T-helper 9 cell (primary cell): ENCODE measurements around the gene CYP2U1.

ENCODE experiments used
- DNase-seq: peaks from one replicate; pipeline ENCODE4 v3.0.0-alpha.2; 2020

Gene CYP2U1

DNA sequence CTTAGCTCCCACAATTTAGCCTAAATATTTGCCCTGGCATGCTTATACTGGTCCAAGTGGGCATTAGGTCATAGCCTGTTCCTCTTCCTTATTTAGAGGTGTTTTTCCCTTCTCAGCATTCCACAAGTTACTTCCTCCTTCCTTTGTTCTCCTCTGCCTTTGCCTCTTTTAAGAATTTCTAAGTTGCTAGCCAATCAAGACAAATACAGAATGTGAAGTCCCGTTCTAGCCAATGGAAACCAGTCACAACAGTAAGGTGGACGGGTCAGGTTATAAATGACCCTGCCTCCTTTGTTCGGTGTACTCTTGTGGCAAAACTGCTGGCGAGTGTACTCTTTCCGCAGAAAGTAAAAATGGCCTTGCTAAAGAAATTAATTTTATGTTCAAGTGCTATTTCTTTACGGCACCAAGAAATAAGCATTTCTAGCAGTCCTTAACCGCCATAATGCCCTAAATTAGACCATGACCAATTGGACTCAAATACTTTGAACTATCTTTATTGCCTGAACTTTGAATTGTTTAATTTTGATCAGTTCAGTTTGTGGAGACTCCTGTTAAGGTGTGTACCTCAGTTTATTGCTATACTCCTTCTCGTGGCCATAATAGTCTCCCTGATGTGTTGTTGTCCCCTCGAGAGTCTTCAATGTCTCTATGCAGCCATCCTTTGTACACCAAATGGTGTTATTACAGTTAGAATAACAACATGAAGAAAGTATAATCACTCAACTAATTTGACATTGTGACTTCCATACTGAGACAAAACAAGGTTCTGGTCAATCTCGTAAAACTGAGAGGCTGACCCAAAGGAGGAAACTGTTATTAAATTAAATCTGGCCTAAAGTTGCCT, 56.8 kb downstream of the CYP2U1 start:
- DNase-seq = no peak

DNA sequence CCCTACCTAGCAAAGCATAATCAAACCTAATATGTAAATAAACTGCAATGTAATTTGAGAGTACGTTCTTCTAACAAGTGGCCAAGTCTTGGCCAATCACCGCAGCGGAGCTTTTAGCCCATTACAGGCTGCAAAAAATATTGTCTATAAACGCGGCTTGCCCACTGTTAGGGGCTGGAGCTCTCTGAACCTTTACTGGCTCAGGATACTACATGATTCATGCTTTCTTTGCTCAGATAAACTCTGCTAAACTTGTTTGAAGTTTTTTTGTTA, 57.4 kb downstream of the CYP2U1 start:
- no peak for DNase-seq

DNA sequence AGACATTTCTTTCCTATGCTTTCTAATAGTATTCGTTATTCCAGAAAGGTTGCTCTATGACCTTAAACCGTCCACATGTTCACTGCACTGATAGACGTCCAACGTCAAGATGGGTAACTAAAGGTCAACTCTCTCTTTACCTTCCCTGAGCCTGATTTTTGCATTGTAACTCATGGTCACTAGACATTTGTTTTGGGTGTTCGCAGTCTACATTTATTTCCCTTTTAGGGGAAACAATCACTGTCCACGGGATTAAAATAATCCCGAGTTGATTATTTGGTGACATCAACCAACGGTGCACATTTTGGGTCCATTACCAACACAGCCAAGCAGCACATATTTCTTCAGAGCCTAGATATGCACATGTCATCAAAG, 57.8 kb downstream of the CYP2U1 start:
- DNase-seq = no peak

DNA sequence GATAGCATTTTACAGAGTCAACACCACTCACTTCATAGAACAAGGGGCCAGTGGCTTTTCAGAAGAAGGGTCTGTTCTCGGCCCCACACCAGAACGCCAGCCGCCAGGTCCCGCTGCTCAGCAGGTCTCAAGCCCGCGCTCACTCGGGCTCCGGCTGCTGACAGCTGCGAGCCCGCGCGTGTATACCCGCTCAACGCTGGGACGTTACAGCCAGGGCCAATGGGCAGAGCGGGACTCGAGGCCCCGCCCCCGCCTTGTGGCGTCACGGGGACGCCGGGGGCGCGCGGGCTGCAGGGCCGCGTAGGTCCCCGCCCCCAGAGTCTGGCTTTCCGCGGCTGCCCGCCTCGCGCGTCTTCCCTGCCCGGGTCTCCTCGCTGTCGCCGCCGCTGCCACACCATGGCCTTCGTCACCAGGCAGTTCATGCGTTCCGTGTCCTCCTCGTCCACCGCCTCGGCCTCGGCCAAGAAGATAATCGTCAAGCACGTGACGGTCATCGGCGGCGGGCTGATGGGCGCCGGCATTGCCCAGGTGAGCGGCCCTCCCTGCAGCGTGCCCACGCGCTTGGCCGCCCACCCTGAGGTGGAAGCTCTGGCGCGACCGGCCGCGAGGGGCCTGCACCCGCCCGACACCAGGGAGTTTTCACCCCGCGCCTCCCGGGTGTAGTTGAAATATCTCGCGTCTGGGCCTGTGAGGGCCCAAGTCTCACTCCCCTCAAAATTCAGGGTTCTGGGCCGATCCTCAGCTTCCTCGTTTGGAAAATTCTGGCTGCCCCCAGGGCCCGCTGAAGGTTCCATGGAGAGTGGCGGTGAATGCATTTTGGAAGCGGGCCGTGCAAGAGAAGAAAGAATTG, 58.4 kb downstream of the CYP2U1 start, which contains the start of gene HADH:
HADH (plus strand) TSS at position 353 of the 850 bp plus-strand sequence; CDS start at position 397, 44 bp downstream.
- peak; percentile 91 for DNase-seq

DNA sequence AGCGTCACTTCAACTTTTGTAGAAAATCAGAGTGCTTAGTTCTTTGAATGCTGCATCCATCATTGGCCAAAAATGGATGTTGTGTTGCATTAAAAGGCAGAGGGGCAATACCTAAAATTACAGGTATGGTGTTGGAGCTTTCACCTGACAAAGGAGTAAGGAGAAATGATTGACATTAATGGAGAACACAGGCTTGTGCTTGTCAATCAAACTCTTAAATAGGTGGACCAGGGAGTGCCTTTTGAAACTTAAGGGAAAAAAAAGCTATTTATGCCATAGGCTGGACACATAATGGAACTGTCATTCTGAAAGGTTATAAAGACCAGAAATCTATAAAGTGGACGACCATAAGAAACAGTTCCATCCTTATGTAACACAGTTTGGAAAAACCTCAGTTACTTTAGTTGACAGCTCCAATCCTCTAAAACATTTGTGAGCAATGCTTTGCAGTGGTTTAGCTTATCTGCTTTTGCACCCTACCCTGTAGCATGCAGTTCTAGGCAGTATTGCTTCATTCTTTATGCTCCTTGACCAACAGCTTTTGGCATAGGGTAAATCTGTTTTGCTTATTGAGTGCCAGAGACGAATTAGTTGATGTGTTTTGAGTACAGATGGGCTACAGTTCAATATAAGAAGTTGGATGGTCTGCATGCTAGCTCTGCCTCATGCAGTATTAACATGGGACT, 60.7 kb downstream of the CYP2U1 start:
- DNase-seq = no peak

DNA sequence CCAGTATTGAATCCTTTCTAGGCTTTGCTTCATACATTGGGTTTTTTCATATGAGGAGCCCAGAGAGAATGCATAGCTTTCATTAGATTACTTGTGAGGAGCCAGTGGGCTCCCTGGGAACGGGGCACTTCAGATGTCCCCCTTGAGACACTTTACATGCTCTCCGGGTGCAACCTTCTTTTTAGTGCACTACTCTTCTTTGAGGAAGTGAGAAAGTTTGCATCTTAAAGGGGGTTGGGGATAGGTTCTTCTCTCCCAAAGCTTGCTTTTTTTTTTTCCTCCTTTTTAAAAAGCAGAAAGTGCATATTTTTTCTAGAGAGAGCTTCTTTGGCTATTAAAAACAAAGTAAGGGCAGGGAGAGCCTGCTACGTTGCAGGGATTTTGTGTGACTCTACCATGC, 62.6 kb downstream of the CYP2U1 start:
- no peak for DNase-seq

DNA sequence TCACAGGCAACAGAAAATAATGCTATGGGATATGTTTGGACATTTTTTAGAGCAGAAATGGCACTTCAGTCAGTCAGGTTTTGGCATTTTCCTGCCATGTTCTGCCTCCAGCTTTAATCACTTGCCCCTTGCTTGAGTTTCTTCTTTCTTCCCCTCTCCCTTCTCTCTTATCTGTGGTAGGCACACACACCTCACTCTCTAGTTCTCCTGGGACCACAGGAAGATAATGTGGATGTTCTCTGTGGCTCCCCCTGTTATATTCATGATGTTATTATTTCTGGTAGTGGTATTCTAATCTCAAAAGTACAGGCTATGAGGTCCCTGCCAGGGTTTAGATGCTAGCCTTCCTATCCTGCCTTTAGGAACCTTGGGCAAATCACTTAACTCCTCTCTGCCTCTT, 63.5 kb downstream of the CYP2U1 start:
- no peak for DNase-seq

DNA sequence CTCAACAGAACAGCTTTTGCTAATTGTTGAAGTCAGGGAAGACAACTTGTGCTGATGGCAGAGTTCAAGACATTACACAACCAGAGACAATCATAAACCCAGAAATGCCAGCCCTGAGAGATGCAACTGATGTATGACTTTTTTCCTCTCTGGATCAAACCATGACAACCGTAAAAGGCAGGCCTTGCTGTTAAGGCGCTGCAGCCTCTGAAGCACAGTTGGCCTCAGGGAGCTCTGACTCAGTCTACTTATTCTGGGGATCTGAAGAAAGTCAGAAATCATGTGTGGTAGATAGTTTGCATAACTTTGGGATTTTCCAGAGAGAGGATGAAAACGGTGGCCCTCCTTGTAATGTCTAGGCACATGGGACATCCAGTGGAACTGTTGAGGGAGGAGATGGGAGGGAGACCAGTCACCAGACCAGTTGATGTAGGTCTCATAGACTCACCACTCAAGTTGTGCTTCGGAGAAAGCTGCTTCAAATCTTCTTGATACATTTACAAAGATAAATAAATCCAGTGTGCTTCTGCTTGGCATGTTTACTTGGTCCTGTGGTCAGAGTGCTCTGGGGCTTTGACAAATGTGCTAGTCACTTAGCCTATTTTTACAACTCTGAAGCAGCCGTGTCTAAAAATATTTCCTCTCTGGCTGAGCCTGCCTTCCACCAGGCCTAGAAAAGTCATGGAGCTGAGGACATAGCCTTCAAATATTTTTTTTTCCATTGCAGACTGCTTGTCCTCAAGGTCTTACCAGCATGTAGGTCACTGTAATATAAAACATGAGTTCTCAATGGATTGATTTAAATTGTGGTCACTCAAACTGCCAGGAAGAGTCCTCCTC, 65.8 kb downstream of the CYP2U1 start:
- no peak for DNase-seq

DNA sequence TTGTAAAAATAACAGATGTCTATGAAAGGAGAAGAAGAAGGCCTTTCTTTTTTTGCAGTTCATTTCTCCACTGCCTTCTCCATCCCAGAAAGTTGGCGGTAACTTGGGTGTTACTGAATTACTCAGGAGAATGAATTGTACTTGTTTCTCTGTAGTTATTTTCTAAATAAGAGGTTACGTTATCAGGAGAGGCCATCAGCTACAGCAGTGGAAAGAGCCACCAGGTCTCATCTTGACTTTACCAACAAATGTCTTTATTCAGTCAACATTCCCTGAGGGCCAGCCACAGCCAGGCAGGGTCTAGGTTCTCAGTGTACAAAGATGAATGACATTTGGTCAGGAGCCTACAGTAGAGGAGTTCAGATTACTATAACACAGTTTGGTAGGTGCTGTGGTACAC, 66.4 kb downstream of the CYP2U1 start:
- no peak for DNase-seq

DNA sequence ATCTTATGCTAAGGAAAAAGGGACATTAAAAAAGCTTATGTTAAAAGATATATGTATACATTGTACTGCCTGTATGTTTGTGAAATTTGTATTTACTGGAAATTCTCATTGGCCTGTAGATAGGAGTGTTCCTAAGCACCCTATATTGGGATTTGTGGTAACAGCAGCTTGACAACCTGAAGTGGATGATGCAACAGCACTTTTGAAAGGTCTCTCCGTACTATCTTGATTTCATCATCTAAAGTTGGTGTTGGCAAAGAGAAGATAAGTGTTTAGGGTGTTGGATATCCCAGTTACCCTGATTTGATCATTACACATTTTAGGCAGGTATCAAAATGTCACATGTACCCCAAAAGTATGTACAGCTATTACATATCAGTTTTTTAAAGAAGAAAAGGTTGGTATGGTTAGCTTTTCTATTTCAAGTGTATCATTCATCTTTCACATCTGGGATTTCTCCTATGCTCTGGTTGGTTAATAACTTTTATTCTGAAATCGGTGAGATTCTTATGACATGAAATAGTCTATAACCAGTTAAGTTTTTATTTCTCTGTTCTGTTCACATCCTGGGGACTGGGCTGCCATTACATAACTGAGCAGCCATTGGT, 68.7 kb downstream of the CYP2U1 start:
- no peak for DNase-seq

DNA sequence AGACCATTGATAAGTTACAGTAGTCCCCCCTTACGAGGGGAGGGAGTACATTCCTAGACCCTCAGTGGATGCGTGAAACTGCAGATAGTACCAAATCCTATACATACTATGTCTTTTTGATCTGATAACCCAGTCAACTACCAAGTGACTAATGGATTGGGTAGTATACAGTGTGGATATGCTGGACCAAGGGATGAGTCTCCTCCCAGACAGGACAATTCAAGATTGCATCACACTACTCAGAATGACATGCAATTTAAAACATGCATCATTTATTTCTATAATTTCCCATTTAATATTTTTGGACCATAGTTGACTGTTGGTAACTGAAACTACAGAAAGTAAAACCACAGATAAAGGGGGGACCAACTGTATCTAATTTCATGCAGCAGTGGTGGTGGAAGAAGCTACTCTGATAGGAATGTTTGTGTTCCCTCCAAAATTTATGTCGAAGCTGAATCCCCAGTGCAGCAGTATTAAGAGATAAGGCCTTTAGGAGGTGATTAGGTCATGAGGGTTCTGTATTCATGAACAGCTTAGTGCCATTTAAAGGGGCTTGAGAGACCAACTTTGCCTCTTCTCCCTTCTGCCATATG, 70.3 kb downstream of the CYP2U1 start:
- DNase-seq = no peak
